PFSK-1 (cell line): Measurements from ENCODE around the gene RAET1L.

Source experiments
- FOXP2 ChIP-seq: optimal IDR thresholded peaks from 2 replicates; pipeline ENCODE3; 2011; ENCODE audit warnings: borderline replicate concordance, control low read depth, inconsistent platforms; ENCODE audit not compliant: insufficient read depth; ENCODE audit errors: extremely low read length, extremely low read depth
- POLR2AphosphoS5 ChIP-seq: IDR thresholded peaks from 2 replicates; pipeline ENCODE4 v1.6.1; 2012; ENCODE audit warnings: low read depth, mild to moderate bottlenecking, control low read depth, low read length, moderate library complexity
- SIN3A ChIP-seq: IDR thresholded peaks from 2 replicates; pipeline ENCODE4 v1.6.1; 2012; ENCODE audit warnings: mild to moderate bottlenecking, low read length, moderate library complexity, borderline replicate concordance; ENCODE audit not compliant: insufficient read depth
- TAF1 ChIP-seq: IDR thresholded peaks from 2 replicates; pipeline ENCODE4 v1.6.1; 2012; ENCODE audit warnings: low read length, control low read depth, borderline replicate concordance; ENCODE audit not compliant: insufficient read depth
- TF ChIP-seq, protein P1 (sequence below), 2 experiments: IDR thresholded peaks; 2 replicates each; pipeline versions ENCODE4 v1.6.1 to v1.8.0; 2011 to 2012; ENCODE audit warnings: low read depth in 2 of 2, low read length in 2 of 2, control low read depth in 1 of 2, inconsistent platforms in 1 of 2, mild to moderate bottlenecking in 1 of 2, moderate library complexity in 1 of 2; ENCODE audit not compliant: insufficient read depth in 1 of 2

RAET1L gene

DNA sequence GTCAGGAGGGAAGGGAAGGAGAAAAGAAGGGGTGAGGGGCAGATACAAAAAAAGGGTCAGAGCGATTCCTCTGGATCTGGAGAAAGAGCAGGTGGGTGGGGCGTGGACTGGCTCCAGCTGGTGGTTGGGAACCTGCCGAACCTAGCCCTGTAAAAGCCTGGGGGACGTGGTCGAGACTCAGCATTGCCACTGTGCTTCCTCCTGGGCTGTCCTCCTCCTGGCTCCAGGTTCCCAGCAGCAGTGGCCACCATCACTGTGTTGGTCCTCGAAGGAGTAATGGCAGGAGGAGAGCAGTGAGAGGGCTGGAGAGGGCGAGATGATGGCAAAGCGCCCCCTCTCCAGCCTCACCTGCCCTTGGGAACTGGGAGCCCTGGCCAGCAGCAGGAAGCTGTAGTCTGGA, 3.5 kb upstream of the RAET1L start:
- no peak for TF ChIP-seq SIN3A
- TF ChIP-seq POLR2AphosphoS5, result no peak
- TF ChIP-seq, protein P1, sequence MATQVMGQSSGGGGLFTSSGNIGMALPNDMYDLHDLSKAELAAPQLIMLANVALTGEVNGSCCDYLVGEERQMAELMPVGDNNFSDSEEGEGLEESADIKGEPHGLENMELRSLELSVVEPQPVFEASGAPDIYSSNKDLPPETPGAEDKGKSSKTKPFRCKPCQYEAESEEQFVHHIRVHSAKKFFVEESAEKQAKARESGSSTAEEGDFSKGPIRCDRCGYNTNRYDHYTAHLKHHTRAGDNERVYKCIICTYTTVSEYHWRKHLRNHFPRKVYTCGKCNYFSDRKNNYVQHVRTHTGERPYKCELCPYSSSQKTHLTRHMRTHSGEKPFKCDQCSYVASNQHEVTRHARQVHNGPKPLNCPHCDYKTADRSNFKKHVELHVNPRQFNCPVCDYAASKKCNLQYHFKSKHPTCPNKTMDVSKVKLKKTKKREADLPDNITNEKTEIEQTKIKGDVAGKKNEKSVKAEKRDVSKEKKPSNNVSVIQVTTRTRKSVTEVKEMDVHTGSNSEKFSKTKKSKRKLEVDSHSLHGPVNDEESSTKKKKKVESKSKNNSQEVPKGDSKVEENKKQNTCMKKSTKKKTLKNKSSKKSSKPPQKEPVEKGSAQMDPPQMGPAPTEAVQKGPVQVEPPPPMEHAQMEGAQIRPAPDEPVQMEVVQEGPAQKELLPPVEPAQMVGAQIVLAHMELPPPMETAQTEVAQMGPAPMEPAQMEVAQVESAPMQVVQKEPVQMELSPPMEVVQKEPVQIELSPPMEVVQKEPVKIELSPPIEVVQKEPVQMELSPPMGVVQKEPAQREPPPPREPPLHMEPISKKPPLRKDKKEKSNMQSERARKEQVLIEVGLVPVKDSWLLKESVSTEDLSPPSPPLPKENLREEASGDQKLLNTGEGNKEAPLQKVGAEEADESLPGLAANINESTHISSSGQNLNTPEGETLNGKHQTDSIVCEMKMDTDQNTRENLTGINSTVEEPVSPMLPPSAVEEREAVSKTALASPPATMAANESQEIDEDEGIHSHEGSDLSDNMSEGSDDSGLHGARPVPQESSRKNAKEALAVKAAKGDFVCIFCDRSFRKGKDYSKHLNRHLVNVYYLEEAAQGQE (IDR thresholded peaks at IDR 0.05; ENCODE audit: insufficient read depth in 1 of 2, low read depth in 2 of 2, low read length in 2 of 2), result no peak
- no peak for TF ChIP-seq FOXP2
- no peak for TF ChIP-seq TAF1

DNA sequence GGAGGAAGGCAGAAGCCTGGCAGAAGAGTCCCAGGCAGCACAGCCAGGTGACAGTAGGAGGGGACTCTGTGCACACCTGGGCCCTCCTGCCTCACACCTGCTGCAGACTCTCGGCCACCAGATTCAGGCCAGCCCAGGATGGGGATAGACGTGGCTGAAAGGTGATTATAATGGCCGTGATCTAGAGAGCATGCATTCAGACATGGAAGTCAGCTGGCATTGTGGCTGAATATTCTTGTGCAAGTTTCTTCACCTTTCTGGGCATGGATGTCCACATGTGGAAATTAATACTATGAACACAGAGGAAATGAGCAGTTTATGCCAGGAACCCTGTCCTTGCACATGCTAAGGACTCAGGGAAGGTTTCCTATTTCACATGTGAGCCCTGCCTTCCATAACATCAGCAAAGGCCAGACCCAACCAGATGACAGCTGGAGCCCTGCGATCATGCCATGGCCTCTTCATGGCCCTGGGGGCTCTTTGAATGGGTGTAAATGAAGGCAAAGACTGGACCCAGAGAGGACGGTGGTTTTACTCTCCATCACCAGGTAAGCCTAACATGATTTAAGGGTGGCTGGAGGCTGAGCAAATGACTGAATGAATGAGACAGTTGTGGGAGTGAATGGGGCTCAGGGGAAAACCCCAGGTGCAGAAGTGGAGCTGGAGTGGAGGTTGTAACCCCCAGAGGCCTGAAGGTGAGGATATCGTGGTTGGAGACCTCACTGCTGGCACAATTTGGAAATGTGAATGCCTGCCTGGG, 2.7 kb upstream of the RAET1L start:
- TF ChIP-seq SIN3A (no peak), POLR2AphosphoS5 (no peak)

DNA sequence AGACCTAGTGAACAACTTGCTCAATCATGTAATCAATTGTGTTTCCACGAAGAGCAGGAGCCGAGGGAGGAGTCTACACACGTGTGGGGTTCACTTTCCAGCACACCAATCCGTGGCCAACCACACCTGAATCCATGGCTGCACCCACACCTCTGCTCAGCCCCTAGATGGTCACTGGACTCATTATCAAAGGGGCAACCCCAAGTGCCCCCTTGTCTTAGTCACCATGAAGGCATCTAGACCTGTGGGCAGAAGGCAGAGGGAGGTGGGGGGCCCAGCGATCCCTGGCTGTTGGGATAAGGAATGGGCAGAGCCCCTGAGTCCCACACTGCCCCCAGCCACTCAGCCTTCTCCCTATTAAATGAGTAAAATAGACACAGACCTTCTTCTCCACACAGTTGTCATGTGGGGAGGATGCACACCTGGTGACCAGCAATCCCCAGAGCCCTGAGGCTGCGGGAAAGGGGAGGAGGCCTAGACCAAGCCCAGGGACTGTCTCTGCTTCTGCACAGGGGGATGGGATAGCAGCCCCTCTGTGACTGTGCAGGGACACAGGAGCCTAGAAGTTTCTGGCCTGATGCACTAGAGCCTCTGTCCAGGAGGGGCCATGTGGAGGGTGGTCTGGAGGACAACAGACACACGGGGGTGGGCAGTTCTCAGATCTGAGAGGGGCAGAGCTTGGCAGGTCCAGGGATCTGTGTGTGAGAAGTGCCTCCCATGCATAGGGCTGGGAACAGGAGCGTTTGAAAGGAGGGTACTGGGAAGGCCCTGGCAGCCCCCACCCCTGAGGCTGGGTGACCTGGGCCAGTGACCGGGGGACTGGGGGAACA, 1.9 kb upstream of the RAET1L start:
- TF ChIP-seq POLR2AphosphoS5, result no peak

DNA sequence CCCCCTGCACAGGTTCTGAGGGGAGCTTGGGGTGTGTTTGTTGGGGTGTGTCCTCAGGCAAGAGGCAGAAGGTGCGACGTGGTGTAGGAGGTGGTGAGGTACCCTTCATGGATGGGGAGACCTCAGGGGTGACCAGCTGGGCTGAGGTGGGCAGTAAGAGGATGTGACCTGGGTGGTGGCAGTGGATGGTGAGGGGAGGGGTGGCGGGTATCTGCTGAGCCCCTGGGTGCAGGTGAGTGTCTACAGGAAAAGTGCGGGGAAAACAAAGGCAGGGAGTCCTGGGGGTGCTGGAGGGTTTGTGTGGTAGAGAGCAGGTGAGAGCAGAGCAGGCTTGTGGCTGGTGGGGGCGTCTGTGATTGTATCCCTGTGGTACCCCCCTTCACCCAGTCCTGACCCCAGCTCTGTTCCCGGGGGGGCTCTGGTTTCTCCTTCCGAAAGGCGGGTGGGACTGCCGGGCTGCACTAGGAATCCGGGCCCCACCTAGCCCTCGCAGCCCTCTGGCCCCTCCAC, 631 bp downstream of the RAET1L start:
- TF ChIP-seq, protein P1 (IDR thresholded peaks at IDR 0.05; ENCODE audit: insufficient read depth in 1 of 2, low read depth in 2 of 2, low read length in 2 of 2), result no peak
- TF ChIP-seq TAF1, result no peak
- no peak for TF ChIP-seq SIN3A
- TF ChIP-seq FOXP2, result no peak
- no peak for TF ChIP-seq POLR2AphosphoS5

DNA sequence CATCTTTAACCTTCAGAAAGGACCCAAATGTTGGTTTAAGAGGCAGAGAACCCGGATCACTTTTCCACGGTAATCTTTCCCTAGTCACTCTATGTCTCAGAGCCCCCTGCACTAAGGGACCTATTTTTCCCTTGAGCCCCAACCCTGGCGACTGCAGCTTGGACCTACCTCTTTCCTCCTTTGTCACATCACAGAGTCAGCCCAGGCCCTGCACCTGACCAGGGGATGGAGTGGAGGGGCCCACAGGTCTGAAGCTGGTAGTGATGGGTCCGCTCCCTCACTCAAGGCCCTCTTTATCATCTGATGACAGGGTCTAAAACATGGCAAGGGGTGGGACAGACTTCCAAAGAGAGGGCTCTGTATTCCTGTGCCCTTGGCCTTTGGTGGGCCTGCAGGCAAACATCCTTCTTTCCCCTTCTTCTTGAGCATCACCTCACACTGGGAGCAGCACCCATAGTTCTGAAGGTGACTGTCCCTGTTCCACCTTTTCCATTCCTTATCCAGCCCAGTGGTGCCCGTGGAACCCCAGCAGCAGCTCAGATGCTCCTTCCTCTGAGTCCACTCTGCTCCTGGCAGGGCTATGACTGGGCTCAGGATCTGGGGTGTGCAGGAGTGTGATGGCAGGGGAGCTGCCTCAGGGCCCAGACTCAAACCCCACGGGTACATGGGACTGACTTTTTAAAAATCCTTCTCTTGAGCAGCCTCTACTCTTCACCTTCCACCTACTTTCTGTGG, 6.3 kb downstream of the RAET1L start:
- TF ChIP-seq, protein P1 (IDR thresholded peaks at IDR 0.05; ENCODE audit: insufficient read depth in 1 of 2, low read depth in 2 of 2, low read length in 2 of 2), result no peak
- TF ChIP-seq POLR2AphosphoS5 (no peak), TAF1 (no peak), SIN3A (no peak), FOXP2 (no peak)
